ENCODE data around the gene ANXA6. TPM values are rescaled to one million over a fixed set of nuclear protein-coding genes. Genes with fewer than 3 reads are reported as not detected.
A peak's percentile ranks its signal among the peaks of the same experiment; 100 is the strongest.

ANXA6 gene
- total and polyA plus RNA-seq, 4 experiments from 2014 or later = 229 to 342 (median 324) TPM

DNA sequence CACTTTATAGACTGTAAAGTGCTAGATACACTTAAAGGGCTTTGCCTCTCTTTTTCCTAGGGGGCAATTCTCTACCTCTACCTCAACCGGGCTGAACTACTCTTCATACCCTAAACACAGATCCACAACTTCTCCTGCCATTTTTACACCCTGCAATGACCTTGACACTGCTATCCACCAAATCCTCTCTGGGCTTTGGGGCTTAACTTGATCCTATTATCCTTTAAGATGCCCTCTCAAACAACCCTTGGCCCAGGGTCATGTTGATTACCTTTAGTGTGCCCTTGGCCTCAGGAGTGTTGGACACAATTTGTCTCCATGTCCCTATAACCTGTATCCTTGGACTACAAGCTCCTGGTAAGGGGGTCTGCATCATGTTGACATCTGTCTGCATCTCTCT is 19.5 kb downstream of the ANXA6 start:
- POLR2A ChIA-PET (ENCODE audit: partially characterized antibody) = interaction anchor here (1.4 to 13.2 kb wide), 3 partner anchors 12 to 15 kb away, joined by 4 to 249 read pairs (median 204); partner anchors contain the start of gene ANXA6
- Histone ChIP-seq H3K9me3 (ENCODE audit: control insufficient read depth in 1 of 2, low read length in 2 of 2) (no peaks in the 10 kb centered on the region), H3K36me3 (ENCODE audit: insufficient read depth, low read length) (peaks cover 69% of the 10 kb centered on the region), H3K27me3 (ENCODE audit: insufficient read depth, low read length) (no peaks in the 10 kb centered on the region), H3K4me1 (ENCODE audit: insufficient read depth, low read length) (peaks cover 69% of the 10 kb centered on the region), H3K4me3 (ENCODE audit: low read length in 2 of 2) (no peak overlapping the region), H3K27ac (ENCODE audit: low read depth, low read length) (peak overlapping the region; percentile 70)
- no peak for DNase-seq
- H3K4me1 Mint-ChIP-seq = peaks cover 54 to 92% (median 84%) of the 10 kb centered on the region in 4 donors
- no peaks in the 10 kb centered on the region for H3K27me3 Mint-ChIP-seq
- H3K27ac Mint-ChIP-seq = peak overlapping the region; percentile 85 to 94 (median 89)
- peaks cover 70 to 90% of the 10 kb centered on the region in 2 donors for H3K36me3 Mint-ChIP-seq
- CTCF ChIA-PET (ENCODE audit: partially characterized antibody) = interaction anchor here (40.5 to 50.2 kb wide), 2 partner anchors 5 to 15 kb away, joined by 2066 read pairs; partner anchors contain the start of gene ANXA6
- no peaks in the 10 kb centered on the region for H3K9me3 Mint-ChIP-seq
- H3K4me3 Mint-ChIP-seq = peak overlapping the region in 1 of 8 donors; percentile 41
- intact Hi-C loops (cut with micrococcal nuclease) = no loop called here

DNA sequence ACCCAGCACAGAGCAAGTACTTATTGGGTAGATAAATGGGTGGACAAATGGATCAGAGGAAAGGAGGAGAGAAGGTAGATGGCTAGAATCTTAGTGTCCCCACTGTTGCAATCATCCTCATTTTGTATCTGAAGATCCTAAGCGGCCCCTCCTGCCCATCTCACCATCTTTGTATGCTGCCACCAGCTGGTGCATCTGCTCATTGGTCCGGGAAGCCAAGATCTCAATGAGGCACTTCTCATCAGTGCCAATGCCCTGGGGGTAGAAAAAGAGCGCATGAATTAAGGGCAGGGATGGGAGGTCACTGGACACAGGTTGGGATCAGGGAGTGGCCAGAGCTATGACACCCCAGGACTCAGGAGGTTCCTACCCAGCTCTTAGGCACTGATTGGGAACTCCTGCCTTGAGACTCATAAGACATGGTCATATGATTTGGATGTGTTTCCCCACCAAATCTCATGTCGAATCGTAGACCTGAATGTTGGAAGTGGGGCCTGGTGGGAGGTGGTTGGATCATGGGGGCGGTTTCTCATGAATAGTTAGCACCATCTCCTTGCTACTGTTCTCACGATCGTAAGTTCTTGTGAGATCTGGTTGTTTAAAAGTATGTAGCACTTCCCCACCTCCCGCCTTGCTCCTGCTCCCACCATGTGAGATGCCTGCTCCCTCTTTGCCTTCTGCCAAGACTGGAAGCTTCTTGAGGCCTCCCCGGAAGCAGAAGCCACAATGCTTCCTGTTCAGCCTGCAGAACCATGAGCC is 20.3 kb downstream of the ANXA6 start:
- Mint-ChIP-seq H3K27ac (peak overlapping the region; percentile 82 to 94 (median 91)), H3K9me3 (no peaks in the 10 kb centered on the region), H3K36me3 (peaks cover 79 to 91% of the 10 kb centered on the region in 2 donors), H3K4me1 (peaks cover 53 to 92% (median 83%) of the 10 kb centered on the region in 4 donors), H3K4me3 (no peak overlapping the region), H3K27me3 (no peaks in the 10 kb centered on the region)
- peak overlapping the region; percentile 70 for H3K27ac ChIP-seq (ENCODE audit: low read depth, low read length)
- H3K9me3 ChIP-seq (ENCODE audit: control insufficient read depth in 1 of 2, low read length in 2 of 2) = no peaks in the 10 kb centered on the region
- ChIA-PET POLR2A (ENCODE audit: partially characterized antibody) (interaction anchor here (0.8 to 13.2 kb wide), 4 partner anchors 11 to 115 kb away, joined by 3 to 249 read pairs (median 4); partner anchors contain the start of gene ANXA6), CTCF (ENCODE audit: partially characterized antibody) (interaction anchor here (1.6 to 50.2 kb wide), 3 partner anchors 4 to 85 kb away, joined by 5 to 2066 read pairs (median 2066); partner anchors contain the start of gene ANXA6)
- peaks cover 69% of the 10 kb centered on the region for H3K4me1 ChIP-seq (ENCODE audit: insufficient read depth, low read length)
- H3K36me3 ChIP-seq (ENCODE audit: insufficient read depth, low read length) = peaks cover 74% of the 10 kb centered on the region
- intact Hi-C loops (cut with micrococcal nuclease) = no loop called here
- H3K27me3 ChIP-seq (ENCODE audit: insufficient read depth, low read length) = no peaks in the 10 kb centered on the region
- no peak for DNase-seq
- H3K4me3 ChIP-seq (ENCODE audit: low read length in 2 of 2) = no peak overlapping the region

DNA sequence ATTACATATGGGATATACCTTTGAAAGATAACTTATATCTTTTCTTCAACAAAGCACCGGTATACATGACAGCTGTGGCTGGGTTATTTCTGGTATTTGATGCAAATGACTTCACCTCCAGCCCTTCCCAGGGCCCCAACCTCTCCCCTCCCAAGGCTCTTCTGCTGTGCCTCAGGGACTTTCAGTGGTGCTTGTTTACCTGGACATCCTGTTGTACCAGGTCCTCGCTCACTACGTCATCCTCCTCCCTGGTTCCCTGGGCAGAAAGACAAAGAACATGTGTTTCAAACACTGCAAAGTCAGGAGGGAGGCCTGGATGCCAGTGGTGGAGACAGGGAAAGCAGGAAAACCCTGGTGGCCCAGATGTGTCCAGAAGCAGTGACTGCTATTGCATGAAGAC is 23.4 kb downstream of the ANXA6 start:
- H3K9me3 ChIP-seq (ENCODE audit: control insufficient read depth in 1 of 2, low read length in 2 of 2) = no peaks in the 10 kb centered on the region
- H3K9me3 Mint-ChIP-seq = no peaks in the 10 kb centered on the region
- intact Hi-C loops (cut with micrococcal nuclease) = no loop called here
- no peak for DNase-seq
- H3K4me1 Mint-ChIP-seq = peaks cover 48 to 82% (median 73%) of the 10 kb centered on the region in 4 donors
- peaks cover 58% of the 10 kb centered on the region for H3K4me1 ChIP-seq (ENCODE audit: insufficient read depth, low read length)
- peaks cover 87 to 99% of the 10 kb centered on the region in 2 donors for H3K36me3 Mint-ChIP-seq
- no peak overlapping the region for H3K4me3 ChIP-seq (ENCODE audit: low read length in 2 of 2)
- no peak overlapping the region for H3K4me3 Mint-ChIP-seq
- ChIA-PET CTCF (ENCODE audit: partially characterized antibody) (interaction anchor here (0.8 to 50.2 kb wide), 4 partner anchors 1 to 105 kb away, joined by 3 to 2066 read pairs (median 1034); partner anchors contain the start of gene ANXA6), POLR2A (ENCODE audit: partially characterized antibody) (interaction anchor here (1.5 to 13.2 kb wide), 3 partner anchors 9 to 31 kb away, joined by 6 to 249 read pairs (median 7); partner anchors contain the start of gene ANXA6)
- no peak overlapping the region for H3K27ac ChIP-seq (ENCODE audit: low read depth, low read length)
- peak overlapping the region; percentile 6 to 94 (median 75) for H3K27ac Mint-ChIP-seq
- H3K27me3 Mint-ChIP-seq = no peaks in the 10 kb centered on the region
- H3K36me3 ChIP-seq (ENCODE audit: insufficient read depth, low read length) = peaks cover 97% of the 10 kb centered on the region
- H3K27me3 ChIP-seq (ENCODE audit: insufficient read depth, low read length) = no peaks in the 10 kb centered on the region

DNA sequence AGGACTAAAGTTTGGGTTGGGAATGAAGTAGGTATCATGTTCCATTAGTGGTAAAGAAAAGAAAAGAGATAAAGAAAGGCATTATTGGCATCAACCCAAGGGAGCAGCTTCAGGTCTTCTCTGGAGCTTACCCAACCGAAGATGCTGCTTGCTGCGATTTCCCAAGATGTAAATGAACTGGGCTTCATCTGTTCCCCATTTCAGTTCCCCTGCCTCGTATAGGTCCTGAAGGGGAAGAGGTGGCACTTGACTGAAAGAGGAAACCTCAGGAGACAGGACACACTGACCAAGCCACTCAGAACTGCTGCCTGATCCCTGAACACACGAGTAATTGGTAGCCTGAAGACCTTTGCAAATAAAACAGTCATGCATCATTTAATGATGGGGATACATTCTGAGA is 24.6 kb downstream of the ANXA6 start:
- H3K9me3 ChIP-seq (ENCODE audit: control insufficient read depth in 1 of 2, low read length in 2 of 2) = no peaks in the 10 kb centered on the region
- no peak overlapping the region for H3K27ac ChIP-seq (ENCODE audit: low read depth, low read length)
- peaks cover 50% of the 10 kb centered on the region for H3K4me1 ChIP-seq (ENCODE audit: insufficient read depth, low read length)
- Mint-ChIP-seq H3K4me3 (peak overlapping the region in 1 of 8 donors; percentile 30), H3K4me1 (peaks cover 44 to 79% (median 71%) of the 10 kb centered on the region in 4 donors), H3K9me3 (no peaks in the 10 kb centered on the region), H3K36me3 (peaks cover 87 to 99% of the 10 kb centered on the region in 2 donors), H3K27me3 (no peaks in the 10 kb centered on the region), H3K27ac (peak overlapping the region; percentile 29 to 94 (median 55))
- H3K27me3 ChIP-seq (ENCODE audit: insufficient read depth, low read length) = no peaks in the 10 kb centered on the region
- intact Hi-C loops (cut with micrococcal nuclease) = no loop called here
- DNase-seq = no peak
- no peak overlapping the region for H3K4me3 ChIP-seq (ENCODE audit: low read length in 2 of 2)
- CTCF ChIA-PET (ENCODE audit: partially characterized antibody) = interaction anchor here (5.4 to 50.2 kb wide), 3 partner anchors 0 to 20 kb away, joined by 42 to 2066 read pairs (median 2066); partner anchors contain the start of gene ANXA6
- POLR2A ChIA-PET (ENCODE audit: partially characterized antibody) = interaction anchor here (13.2 kb wide), 1 partner anchor 19 kb away, joined by 249 read pairs; the partner anchor contains the start of gene ANXA6
- H3K36me3 ChIP-seq (ENCODE audit: insufficient read depth, low read length) = peaks cover 97% of the 10 kb centered on the region

DNA sequence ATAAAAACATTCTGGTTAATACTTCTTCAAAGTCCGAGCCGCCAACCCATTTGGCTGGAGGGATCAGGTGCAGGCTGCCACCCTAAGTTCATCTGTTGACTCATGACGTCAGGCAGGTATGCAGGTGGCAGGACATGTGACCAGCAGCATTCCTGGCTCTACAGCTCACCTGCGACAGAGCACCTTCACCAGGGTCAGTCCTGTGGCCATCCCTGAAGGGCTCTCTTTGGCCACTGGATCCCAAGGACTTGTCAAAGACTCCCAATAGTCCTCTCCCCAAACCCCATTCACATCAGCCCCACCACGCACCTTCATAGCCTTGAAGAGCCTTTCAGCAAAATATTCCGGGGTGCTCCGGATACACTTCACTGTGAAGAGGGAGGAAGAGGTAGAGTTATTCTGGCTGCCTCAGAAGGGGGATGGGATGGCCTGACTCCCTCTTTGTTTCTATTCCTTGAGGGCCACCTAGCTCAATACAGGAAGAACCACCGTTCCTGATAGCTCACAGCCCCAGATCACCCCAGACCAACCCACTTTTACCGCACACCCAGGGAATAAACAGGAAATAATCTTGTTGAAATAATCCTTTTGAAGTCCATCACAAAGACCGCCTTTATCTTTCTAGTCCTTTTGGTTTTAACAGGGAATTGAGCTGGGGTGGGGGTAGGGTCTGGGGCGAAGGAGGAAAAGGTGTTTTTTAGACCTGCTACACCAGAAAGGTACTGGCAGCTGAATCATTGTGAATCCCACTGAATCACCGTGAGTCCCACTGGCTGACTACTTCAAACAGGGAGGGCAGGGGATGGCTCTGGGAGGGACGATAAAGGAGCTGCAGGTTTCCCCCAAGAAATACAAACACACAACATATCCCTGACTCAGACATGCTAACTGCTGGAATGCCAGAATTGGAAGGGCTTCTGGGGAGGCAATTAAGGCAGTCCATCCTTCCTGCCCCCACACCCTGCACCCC is 26.4 kb downstream of the ANXA6 start:
- Histone ChIP-seq H3K9me3 (ENCODE audit: control insufficient read depth in 1 of 2, low read length in 2 of 2) (no peaks in the 10 kb centered on the region), H3K4me1 (ENCODE audit: insufficient read depth, low read length) (peaks cover 49% of the 10 kb centered on the region), H3K27me3 (ENCODE audit: insufficient read depth, low read length) (no peaks in the 10 kb centered on the region), H3K4me3 (ENCODE audit: low read length in 2 of 2) (no peak overlapping the region), H3K36me3 (ENCODE audit: insufficient read depth, low read length) (peaks cover 91% of the 10 kb centered on the region), H3K27ac (ENCODE audit: low read depth, low read length) (peak overlapping the region; percentile 27)
- Mint-ChIP-seq H3K27me3 (no peaks in the 10 kb centered on the region), H3K9me3 (no peaks in the 10 kb centered on the region), H3K4me1 (peaks cover 48 to 80% (median 70%) of the 10 kb centered on the region in 4 donors), H3K27ac (peak overlapping the region; percentile 81 to 96 (median 92)), H3K4me3 (peak overlapping the region in 7 of 8 donors; percentile 25 to 74 (median 59)), H3K36me3 (peaks cover 86 to 96% of the 10 kb centered on the region in 2 donors)
- POLR2A ChIA-PET (ENCODE audit: partially characterized antibody) = interaction anchor here (0.7 to 13.2 kb wide), 8 partner anchors 11 to 90 kb away, joined by 3 to 249 read pairs (median 3); partner anchors contain the start of gene ANXA6
- no peak for DNase-seq
- intact Hi-C loops (cut with micrococcal nuclease) = loop anchor here (1.0 kb wide), 1 partner anchor 10 kb away; no protein-coding TSS in a partner anchor
- CTCF ChIA-PET (ENCODE audit: partially characterized antibody) = interaction anchor here (1.0 to 50.2 kb wide), 6 partner anchors 14 to 109 kb away, joined by 3 to 2066 read pairs (median 24); partner anchors contain the start of gene ANXA6

DNA sequence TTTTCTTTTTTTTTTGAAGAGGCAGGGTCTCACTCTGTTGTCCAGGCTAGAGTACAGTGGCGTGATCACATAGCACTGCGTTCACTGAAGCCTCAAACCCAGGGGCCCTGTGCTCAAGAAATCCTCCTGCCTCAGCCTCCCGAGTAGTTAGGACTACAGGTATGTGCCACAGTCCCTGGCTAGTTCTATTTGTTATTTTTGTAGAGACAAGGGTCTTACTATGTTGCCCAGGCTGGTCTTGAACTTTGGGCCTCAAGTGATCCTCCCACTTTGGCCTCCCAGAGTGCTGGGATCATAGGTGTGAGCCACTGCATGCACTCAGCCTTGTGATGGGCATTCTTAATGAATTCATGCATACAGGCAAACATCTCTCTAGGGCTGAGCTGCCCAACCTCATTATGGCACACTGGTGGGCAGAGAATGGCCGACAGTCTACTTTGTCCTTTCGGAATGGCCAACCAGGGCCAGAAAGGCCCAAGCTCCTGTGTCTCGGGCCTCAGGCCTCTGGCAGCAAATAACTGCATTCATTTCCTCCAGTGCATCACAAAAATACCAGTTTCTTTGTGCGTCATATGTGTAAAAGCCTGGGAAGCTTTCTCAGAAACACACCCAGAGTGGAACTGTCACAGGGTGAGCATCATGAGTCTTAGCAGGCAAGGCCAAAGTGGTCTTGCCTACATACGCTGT is 27.2 kb downstream of the ANXA6 start:
- no peaks in the 10 kb centered on the region for H3K27me3 Mint-ChIP-seq
- intact Hi-C loops (cut with micrococcal nuclease) = no loop called here

More for the DNA sequence above, 27.2 kb downstream of the ANXA6 start:
- peaks cover 88 to 96% of the 10 kb centered on the region in 2 donors for H3K36me3 Mint-ChIP-seq
- CTCF ChIA-PET (ENCODE audit: partially characterized antibody) = interaction anchor here (1.2 to 50.2 kb wide), 6 partner anchors 14 to 110 kb away, joined by 3 to 2066 read pairs (median 24); partner anchors contain the start of gene ANXA6
- Histone ChIP-seq H3K4me3 (ENCODE audit: low read length in 2 of 2) (no peak overlapping the region), H3K27ac (ENCODE audit: low read depth, low read length) (peak overlapping the region; percentile 27), H3K4me1 (ENCODE audit: insufficient read depth, low read length) (peaks cover 57% of the 10 kb centered on the region), H3K36me3 (ENCODE audit: insufficient read depth, low read length) (peaks cover 88% of the 10 kb centered on the region), H3K27me3 (ENCODE audit: insufficient read depth, low read length) (no peaks in the 10 kb centered on the region), H3K9me3 (ENCODE audit: control insufficient read depth in 1 of 2, low read length in 2 of 2) (no peaks in the 10 kb centered on the region)
- POLR2A ChIA-PET (ENCODE audit: partially characterized antibody) = interaction anchor here (0.6 to 13.2 kb wide), 8 partner anchors 11 to 84 kb away, joined by 3 to 249 read pairs (median 4); partner anchors contain the start of gene ANXA6
- no peaks in the 10 kb centered on the region for H3K9me3 Mint-ChIP-seq
- no peak for DNase-seq
- H3K4me1 Mint-ChIP-seq = peaks cover 54 to 87% (median 74%) of the 10 kb centered on the region in 4 donors
- H3K27ac Mint-ChIP-seq = peak overlapping the region in 6 of 7 donors; percentile 79 to 96 (median 87)
- no peak overlapping the region for H3K4me3 Mint-ChIP-seq
